SH-SY5Y (cell line): ENCODE results near the gene LARP1.

ENCODE experiments used
- GATA2 ChIP-seq: IDR thresholded peaks from 2 replicates; pipeline ENCODE4 v1.6.1; 2011; ENCODE audit warnings: mild to moderate bottlenecking, low read depth, low read length
- GATA3 ChIP-seq: IDR thresholded peaks from 2 replicates; pipeline ENCODE4 v1.6.1; 2011; ENCODE audit warnings: low read depth, mild to moderate bottlenecking, low read length, moderate library complexity

- TF ChIP-seq GATA3 (no peak), GATA2 (no peak)
Measured at GRCh38 chr5:154850255-154851062, 95.3 kb downstream of the LARP1 start, which contains the start of gene FAXDC2.
